ENCODE measurements around the gene ANAPC2. TPM values are rescaled to one million over a fixed set of nuclear protein-coding genes. Genes with fewer than 3 reads are reported as not detected.

ANAPC2 gene
- total RNA-seq, 1 donor from 2014 or later = 71.7 TPM

DNA sequence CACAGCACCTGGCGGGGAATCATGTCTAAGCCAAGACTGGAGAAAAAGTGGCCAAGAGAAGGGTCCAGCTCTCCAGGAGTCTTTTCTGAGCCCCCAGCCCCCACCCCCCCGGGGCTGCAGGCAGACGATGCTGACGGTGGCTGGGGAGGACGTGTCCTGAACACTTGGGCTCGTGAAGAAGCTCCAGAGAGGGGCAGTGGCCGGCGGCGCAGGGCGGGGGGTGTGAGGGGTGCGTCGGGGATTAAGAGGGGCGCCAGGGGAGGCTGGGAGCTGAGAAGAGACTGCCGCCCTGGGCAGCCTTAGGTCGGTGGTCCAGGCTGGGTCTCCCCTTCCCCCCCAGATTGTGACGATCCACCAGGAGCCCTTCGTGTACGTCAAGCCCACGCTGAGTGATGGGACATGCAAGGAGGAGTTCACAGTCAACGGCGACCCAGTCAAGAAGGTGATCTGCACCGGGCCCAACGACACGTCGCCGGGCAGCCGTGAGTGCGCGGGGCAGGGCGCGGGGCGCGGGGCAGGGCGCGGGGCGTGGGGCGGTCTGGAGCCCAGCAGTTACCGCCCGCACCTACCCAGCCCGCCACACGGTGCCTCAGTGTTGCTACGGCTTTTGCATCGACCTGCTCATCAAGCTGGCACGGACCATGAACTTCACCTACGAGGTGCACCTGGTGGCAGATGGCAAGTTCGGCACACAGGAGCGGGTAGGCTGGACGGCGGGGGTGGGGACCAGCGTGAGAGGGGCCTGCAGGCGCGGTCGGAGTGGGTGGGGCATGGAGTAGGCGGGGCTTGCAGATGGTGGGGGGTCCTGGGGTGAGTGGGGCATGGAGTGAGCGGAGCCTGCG, 27.4 kb downstream of the ANAPC2 start:
- peaks cover 5% of the 10 kb centered on the region for H3K4me1 Mint-ChIP-seq
- H3K4me3 Mint-ChIP-seq = no peak overlapping the region
- H3K9me3 Mint-ChIP-seq = no peaks in the 10 kb centered on the region
- no peak for DNase-seq (ENCODE audit: low read depth, low spot score)
- H3K27me3 Mint-ChIP-seq (ENCODE audit: low read depth) = peaks cover 88% of the 10 kb centered on the region
- TF ChIP-seq CTCF (conservative IDR thresholded peaks at IDR 0.05) = no peak
- no peak overlapping the region for H3K27ac Mint-ChIP-seq (ENCODE audit: unreplicated experiment)
- H3K36me3 Mint-ChIP-seq (ENCODE audit: low read depth) = no peaks in the 10 kb centered on the region

- H3K4me1 Mint-ChIP-seq = peaks cover 5% of the 10 kb centered on the region
- no peak overlapping the region for H3K27ac Mint-ChIP-seq (ENCODE audit: unreplicated experiment)
- TF ChIP-seq CTCF (conservative IDR thresholded peaks at IDR 0.05) = no peak
- no peak for DNase-seq (ENCODE audit: low read depth, low spot score)
- no peaks in the 10 kb centered on the region for H3K9me3 Mint-ChIP-seq
- no peak overlapping the region for H3K4me3 Mint-ChIP-seq
- H3K36me3 Mint-ChIP-seq (ENCODE audit: low read depth) = no peaks in the 10 kb centered on the region
- H3K27me3 Mint-ChIP-seq (ENCODE audit: low read depth) = peaks cover 85% of the 10 kb centered on the region
Measured at GRCh38 chr9:137160054-137160425, 28.3 kb downstream of the ANAPC2 start.

- TF ChIP-seq CTCF (conservative IDR thresholded peaks at IDR 0.05) = no peak
- no peaks in the 10 kb centered on the region for H3K9me3 Mint-ChIP-seq
- DNase-seq (ENCODE audit: low read depth, low spot score) = no peak
- H3K27me3 Mint-ChIP-seq (ENCODE audit: low read depth) = peaks cover 82% of the 10 kb centered on the region
- H3K4me1 Mint-ChIP-seq = peaks cover 5% of the 10 kb centered on the region
- no peaks in the 10 kb centered on the region for H3K36me3 Mint-ChIP-seq (ENCODE audit: low read depth)
- no peak overlapping the region for H3K27ac Mint-ChIP-seq (ENCODE audit: unreplicated experiment)
- no peak overlapping the region for H3K4me3 Mint-ChIP-seq
Measured at GRCh38 chr9:137159105-137160053, 29.0 kb downstream of the ANAPC2 start.

GRCh38 chr9:137158625-137159024, 29.7 kb downstream of the ANAPC2 start:
- no peaks in the 10 kb centered on the region for H3K36me3 Mint-ChIP-seq (ENCODE audit: low read depth)
- peaks cover 5% of the 10 kb centered on the region for H3K4me1 Mint-ChIP-seq
- H3K27me3 Mint-ChIP-seq (ENCODE audit: low read depth) = peaks cover 77% of the 10 kb centered on the region
- no peak overlapping the region for H3K4me3 Mint-ChIP-seq
- no peak for TF ChIP-seq CTCF (conservative IDR thresholded peaks at IDR 0.05)
- H3K27ac Mint-ChIP-seq (ENCODE audit: unreplicated experiment) = no peak overlapping the region
- DNase-seq (ENCODE audit: low read depth, low spot score) = no peak
- no peaks in the 10 kb centered on the region for H3K9me3 Mint-ChIP-seq

GRCh38 chr9:137157618-137158415, 30.5 kb downstream of the ANAPC2 start:
- Mint-ChIP-seq H3K27me3 (ENCODE audit: low read depth) (peaks cover 69% of the 10 kb centered on the region), H3K27ac (ENCODE audit: unreplicated experiment) (no peak overlapping the region), H3K4me3 (no peak overlapping the region), H3K9me3 (no peaks in the 10 kb centered on the region), H3K4me1 (peaks cover 5% of the 10 kb centered on the region), H3K36me3 (ENCODE audit: low read depth) (no peaks in the 10 kb centered on the region)
- TF ChIP-seq CTCF (conservative IDR thresholded peaks at IDR 0.05) = no peak
- no peak for DNase-seq (ENCODE audit: low read depth, low spot score)

All from neural crest cell (in vitro differentiated cells).